Measurements from ENCODE around the gene LAMB4.

DNA sequence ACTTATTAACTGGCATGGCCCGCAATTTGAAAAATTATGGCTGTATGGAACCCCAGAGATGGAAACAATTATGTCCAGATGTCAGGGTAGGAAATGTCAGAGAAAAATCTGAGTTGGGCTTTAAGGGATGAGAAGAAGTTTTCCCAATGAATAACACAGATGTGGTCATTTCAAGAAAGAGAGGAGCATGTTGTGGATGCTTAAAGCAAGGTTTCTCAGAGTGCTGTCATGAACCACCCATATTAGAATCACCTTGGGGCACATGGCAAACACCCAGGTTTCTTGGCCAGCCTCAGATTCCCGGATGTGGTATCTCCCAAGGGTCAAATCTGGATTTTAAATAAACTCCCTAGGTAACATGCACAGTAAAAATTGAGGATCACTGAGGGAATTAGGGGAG lies 43.6 kb downstream of the LAMB4 start:
- TF ChIP-seq SP2 (IDR thresholded peaks at IDR 0.05; ENCODE audit: low read length) = no peak
- TF ChIP-seq CTCF (IDR thresholded peaks at IDR 0.05; ENCODE audit: control extremely low read depth in 1 of 3, insufficient read depth in 1 of 3, low read depth in 1 of 3, low read length in 3 of 3) = no peak
- TF ChIP-seq JUND (IDR thresholded peaks at IDR 0.05; ENCODE audit: low read length) = no peak
- TF ChIP-seq, protein P1, sequence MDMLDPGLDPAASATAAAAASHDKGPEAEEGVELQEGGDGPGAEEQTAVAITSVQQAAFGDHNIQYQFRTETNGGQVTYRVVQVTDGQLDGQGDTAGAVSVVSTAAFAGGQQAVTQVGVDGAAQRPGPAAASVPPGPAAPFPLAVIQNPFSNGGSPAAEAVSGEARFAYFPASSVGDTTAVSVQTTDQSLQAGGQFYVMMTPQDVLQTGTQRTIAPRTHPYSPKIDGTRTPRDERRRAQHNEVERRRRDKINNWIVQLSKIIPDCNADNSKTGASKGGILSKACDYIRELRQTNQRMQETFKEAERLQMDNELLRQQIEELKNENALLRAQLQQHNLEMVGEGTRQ (IDR thresholded peaks at IDR 0.05; ENCODE audit: low read length) = no peak
- no peak for TF ChIP-seq TEAD4 (IDR thresholded peaks at IDR 0.05; ENCODE audit: low read depth, low read length)
- no peak for TF ChIP-seq NANOG (IDR thresholded peaks at IDR 0.05; ENCODE audit: insufficient read depth, low read depth, low read length, poor library complexity, severe bottlenecking)
- no peak for TF ChIP-seq RNF2 (IDR thresholded peaks at IDR 0.05; ENCODE audit: borderline replicate concordance, low read depth, low read length, missing control alignments, poor library complexity, severe bottlenecking)
- no peak for TF ChIP-seq RFX5 (IDR thresholded peaks at IDR 0.05; ENCODE audit: borderline replicate concordance, low read depth, low read length)
- no peak for TF ChIP-seq ATF2 (IDR thresholded peaks at IDR 0.05; ENCODE audit: low read length)

All from H1 (cell line).